Measurements from ENCODE around the gene IREB2.

- peak; percentile 94 for TF ChIP-seq CTCF (conservative IDR thresholded peaks at IDR 0.05; ENCODE audit: low read depth, low read length)
- no peak for TF ChIP-seq EZH2 (IDR thresholded peaks at IDR 0.05; ENCODE audit: borderline replicate concordance, low read depth, low read length, poor library complexity, severe bottlenecking)
These were observed 15.3 kb upstream of the IREB2 start for GRCh38 chr15:78422571-78423340.
